ENCODE data around the gene LENEP. TPM values are rescaled to one million over a fixed set of nuclear protein-coding genes. Genes with fewer than 3 reads are reported as not detected.

Gene LENEP
- polyA plus RNA-seq, 2 of the 4 experiments (the other 2 are of a cell fraction), result not detected

DNA sequence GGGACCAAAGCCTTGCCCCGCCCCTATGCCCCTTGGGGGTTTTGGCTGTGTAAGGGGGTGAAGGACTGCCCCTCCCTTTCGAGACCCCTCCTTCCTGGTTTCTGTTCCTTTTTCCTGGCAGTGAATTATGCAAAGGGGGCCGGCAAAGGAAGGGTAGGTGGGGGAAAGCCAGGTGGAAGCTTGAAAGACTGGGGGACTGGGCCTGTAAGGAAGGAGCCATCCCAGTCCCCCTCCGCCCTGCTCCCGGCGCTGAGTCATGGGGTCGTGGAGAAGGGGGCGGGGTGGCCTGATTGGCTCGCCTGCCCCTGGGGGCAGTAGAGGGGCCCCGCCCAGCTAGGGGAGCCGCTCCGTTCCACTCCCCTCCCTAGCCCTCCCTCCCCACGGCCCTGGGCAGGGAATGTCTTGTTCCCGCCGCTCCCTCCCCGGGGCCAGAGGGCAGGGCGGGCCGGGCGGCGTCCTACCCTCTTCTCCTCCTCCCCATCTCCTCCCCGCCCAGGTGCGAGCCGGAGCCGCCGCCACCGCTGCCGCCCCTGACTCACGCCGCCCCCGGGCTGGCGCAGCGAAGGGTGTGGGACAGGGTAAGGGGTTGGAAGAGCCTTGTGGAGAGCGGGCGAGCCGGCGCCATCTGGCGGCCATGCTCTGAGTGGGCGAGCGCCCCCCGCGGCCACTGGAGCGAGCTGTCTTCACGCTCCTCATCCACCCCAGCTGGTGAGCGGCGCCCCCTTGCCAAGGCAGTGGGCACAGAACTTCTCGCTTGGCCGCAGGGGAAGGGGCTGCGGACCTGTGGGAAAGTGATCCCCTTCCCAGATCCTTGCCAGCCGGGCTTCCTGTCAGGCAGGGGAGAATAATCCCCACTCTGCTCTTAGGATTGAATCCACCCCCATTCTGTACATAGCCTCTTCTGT, 23.9 kb downstream of the LENEP start (continued):
- TF ChIP-seq, protein P1, sequence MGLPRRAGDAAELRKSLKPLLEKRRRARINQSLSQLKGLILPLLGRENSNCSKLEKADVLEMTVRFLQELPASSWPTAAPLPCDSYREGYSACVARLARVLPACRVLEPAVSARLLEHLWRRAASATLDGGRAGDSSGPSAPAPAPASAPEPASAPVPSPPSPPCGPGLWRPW (IDR thresholded peaks at IDR 0.05), result no peak
- TF ChIP-seq JUNB (IDR thresholded peaks at IDR 0.05), result peak; percentile 46; the same call in 1 of the 2 replicates

DNA sequence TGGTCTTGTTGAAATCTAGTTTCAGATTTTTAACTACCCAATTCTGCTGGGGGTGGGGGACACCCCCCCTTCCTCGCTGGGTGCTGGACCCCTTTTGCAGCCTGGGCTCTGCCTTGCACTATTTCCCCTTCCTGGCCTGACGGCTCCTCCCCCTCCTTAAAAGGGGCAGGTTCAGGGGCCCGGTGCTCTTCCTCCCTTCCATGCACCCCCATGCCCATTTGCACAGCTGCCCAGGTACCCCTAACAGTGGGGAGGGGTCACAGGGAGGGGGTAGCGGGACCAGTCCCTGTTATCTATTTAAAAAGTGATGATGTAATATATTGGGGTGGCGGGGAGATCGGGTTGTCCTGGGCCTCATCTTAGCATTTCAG, 24.5 kb downstream of the LENEP start:
- CTCF ChIA-PET, result interaction anchor here (0.6 to 2.2 kb wide), 7 partner anchors 67 to 120 kb away, joined by 3 to 8 read pairs (median 3); no protein-coding TSS in a partner anchor
- no peak for ATAC-seq

DNA sequence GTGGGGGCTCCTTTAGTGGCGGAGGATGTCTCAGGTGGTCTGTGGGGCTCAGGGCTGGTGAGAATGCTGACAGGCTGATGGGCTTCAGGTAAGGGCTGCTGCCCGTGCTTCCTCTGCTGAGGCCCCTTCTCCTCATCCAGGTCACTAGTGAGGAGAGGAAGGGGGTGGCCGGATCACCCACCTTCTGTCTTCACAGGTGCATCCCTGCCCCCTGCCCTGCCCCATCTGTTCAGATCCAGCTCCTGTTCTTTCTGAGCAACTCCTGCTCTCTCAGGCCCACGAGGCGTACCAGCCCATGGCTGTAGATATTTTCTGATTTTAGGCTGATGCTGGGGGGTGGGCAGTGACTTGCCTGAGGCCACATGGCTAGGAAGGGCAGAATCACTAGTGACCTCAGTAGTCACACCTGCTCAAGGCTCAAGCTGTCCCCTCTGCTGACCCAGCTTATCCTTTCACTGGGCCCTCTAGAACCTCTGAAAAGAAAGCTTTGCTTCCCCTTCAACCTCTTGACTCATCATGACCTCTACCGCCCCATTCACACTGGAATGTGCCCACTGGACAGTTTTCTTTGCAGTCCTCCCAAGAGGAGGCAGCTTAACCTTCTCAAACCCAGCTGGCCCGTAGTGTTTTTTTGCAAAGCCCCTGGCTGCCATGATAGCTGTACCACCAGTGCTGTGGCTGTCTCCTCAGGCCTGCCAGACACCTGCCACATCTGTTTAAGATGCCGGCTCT, 25.4 kb downstream of the LENEP start:
- TF ChIP-seq MAFK (IDR thresholded peaks at IDR 0.05; ENCODE audit: partially characterized antibody) (peak; percentile 25), FOSL2 (IDR thresholded peaks at IDR 0.05) (no peak), FOSL2 (CRISPR knock-in tag; IDR thresholded peaks at IDR 0.05) (no peak)
- CTCF ChIA-PET, result interaction anchor here (0.8 to 2.3 kb wide), 2 partner anchors 66 to 276 kb away, joined by 3 to 10 read pairs; no protein-coding TSS in a partner anchor
- FAIRE-seq, result no peak
- no peaks in the 10 kb centered on the region for H3K9me3 ChIP-seq
- 80% methylated on average over 8 of the region's 8 CpGs for WGBS (ENCODE audit: missing lambda C conversion rate)
- ATAC-seq, result no peak
- H3K4me2 ChIP-seq, result peak overlapping the region; percentile 76; the same call in 2 of the 3 replicates
- no peak for DNase-seq (ENCODE audit: low read depth in 1 of 2, low spot score in 1 of 2)
- POLR2A ChIA-PET, result no interaction called here
- H3K4me3 ChIP-seq, result no peak overlapping the region
- H3K27ac ChIP-seq, result peak overlapping the region; percentile 96 to 99
- peaks cover 74% of the 10 kb centered on the region for H3K4me1 ChIP-seq

More for the DNA sequence above, 24.5 kb downstream of the LENEP start:
- peaks cover 74% of the 10 kb centered on the region for H3K4me1 ChIP-seq
- no peaks in the 10 kb centered on the region for H3K9me3 ChIP-seq
- DNase-seq (ENCODE audit: low read depth in 1 of 2, low spot score in 1 of 2) (no peak), FAIRE-seq (no peak)
- WGBS (ENCODE audit: missing lambda C conversion rate), result 57% methylated on average over 6 of the region's 6 CpGs
- POLR2A ChIA-PET, result interaction anchor here (0.6 to 2.8 kb wide), 6 partner anchors 9 to 63 kb away, joined by 3 to 23 read pairs (median 12); partner anchors contain the start of genes CKS1B and SHC1
- H3K27ac ChIP-seq, result peak overlapping the region; percentile 96 to 99
- H3K4me3 ChIP-seq, result peak overlapping the region; percentile 29
- TF ChIP-seq HOXB13 (CRISPR knock-in tag; IDR thresholded peaks at IDR 0.05; ENCODE audit: low read depth) (no peak), FOSB (CRISPR knock-in tag; IDR thresholded peaks at IDR 0.05) (no peak), POLR2A (IDR thresholded peaks at IDR 0.05; ENCODE audit: low read length) (no peak), PHF8 (IDR thresholded peaks at IDR 0.05; ENCODE audit: borderline replicate concordance, low read depth) (no peak), EHF (CRISPR knock-in tag; IDR thresholded peaks at IDR 0.05) (no peak), KDM5A (IDR thresholded peaks at IDR 0.05) (no peak), FOXS1 (CRISPR knock-in tag; IDR thresholded peaks at IDR 0.05) (no peak), NFE2L2 (conservative IDR thresholded peaks at IDR 0.05; ENCODE audit: low read length) (no peak), ZNF302 (CRISPR knock-in tag; IDR thresholded peaks at IDR 0.05) (no peak), ESRRA (IDR thresholded peaks at IDR 0.05; ENCODE audit: borderline replicate concordance, low read length) (no peak), HOXA7 (CRISPR knock-in tag; IDR thresholded peaks at IDR 0.05) (no peak), RNF2 (IDR thresholded peaks at IDR 0.05; ENCODE audit: borderline replicate concordance, low read depth) (no peak), RFX5 (IDR thresholded peaks at IDR 0.05) (no peak)
- TF ChIP-seq, protein P2, sequence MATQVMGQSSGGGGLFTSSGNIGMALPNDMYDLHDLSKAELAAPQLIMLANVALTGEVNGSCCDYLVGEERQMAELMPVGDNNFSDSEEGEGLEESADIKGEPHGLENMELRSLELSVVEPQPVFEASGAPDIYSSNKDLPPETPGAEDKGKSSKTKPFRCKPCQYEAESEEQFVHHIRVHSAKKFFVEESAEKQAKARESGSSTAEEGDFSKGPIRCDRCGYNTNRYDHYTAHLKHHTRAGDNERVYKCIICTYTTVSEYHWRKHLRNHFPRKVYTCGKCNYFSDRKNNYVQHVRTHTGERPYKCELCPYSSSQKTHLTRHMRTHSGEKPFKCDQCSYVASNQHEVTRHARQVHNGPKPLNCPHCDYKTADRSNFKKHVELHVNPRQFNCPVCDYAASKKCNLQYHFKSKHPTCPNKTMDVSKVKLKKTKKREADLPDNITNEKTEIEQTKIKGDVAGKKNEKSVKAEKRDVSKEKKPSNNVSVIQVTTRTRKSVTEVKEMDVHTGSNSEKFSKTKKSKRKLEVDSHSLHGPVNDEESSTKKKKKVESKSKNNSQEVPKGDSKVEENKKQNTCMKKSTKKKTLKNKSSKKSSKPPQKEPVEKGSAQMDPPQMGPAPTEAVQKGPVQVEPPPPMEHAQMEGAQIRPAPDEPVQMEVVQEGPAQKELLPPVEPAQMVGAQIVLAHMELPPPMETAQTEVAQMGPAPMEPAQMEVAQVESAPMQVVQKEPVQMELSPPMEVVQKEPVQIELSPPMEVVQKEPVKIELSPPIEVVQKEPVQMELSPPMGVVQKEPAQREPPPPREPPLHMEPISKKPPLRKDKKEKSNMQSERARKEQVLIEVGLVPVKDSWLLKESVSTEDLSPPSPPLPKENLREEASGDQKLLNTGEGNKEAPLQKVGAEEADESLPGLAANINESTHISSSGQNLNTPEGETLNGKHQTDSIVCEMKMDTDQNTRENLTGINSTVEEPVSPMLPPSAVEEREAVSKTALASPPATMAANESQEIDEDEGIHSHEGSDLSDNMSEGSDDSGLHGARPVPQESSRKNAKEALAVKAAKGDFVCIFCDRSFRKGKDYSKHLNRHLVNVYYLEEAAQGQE (IDR thresholded peaks at IDR 0.05), result no peak
- TF ChIP-seq, protein P1 (IDR thresholded peaks at IDR 0.05), result no peak
- H3K4me2 ChIP-seq, result peak overlapping the region; percentile 76

Measured in A549 (cell line).